ENCODE results near the gene FOXJ3. TPM values are rescaled to one million over a fixed set of nuclear protein-coding genes. Genes with fewer than 3 reads are reported as not detected.

FOXJ3 gene
- total RNA-seq, 1 donor from 2014 or later, result 45.0 TPM

- Mint-ChIP-seq H3K4me3 (ENCODE audit: unreplicated experiment) (no peak overlapping the region), H3K4me1 (ENCODE audit: low read depth, unreplicated experiment) (no peaks in the 10 kb centered on the region), H3K27ac (ENCODE audit: unreplicated experiment) (no peak overlapping the region), H3K9me3 (ENCODE audit: unreplicated experiment) (no peaks in the 10 kb centered on the region), H3K27me3 (ENCODE audit: unreplicated experiment) (no peaks in the 10 kb centered on the region), H3K36me3 (ENCODE audit: unreplicated experiment) (no peaks in the 10 kb centered on the region)
- no peak for DNase-seq
- no peak for TF ChIP-seq CTCF (IDR thresholded peaks at IDR 0.05; ENCODE audit: partially characterized antibody, unreplicated experiment)
These were observed 29.5 kb upstream of the FOXJ3 start for GRCh38 chr1:42364542-42364941.

GRCh38 chr1:42364089-42364488 lies 29.1 kb upstream of the FOXJ3 start:
- Mint-ChIP-seq H3K9me3 (ENCODE audit: unreplicated experiment) (no peaks in the 10 kb centered on the region), H3K27ac (ENCODE audit: unreplicated experiment) (no peak overlapping the region), H3K36me3 (ENCODE audit: unreplicated experiment) (no peaks in the 10 kb centered on the region), H3K4me3 (ENCODE audit: unreplicated experiment) (no peak overlapping the region), H3K4me1 (ENCODE audit: low read depth, unreplicated experiment) (no peaks in the 10 kb centered on the region), H3K27me3 (ENCODE audit: unreplicated experiment) (no peaks in the 10 kb centered on the region)
- no peak for TF ChIP-seq CTCF (IDR thresholded peaks at IDR 0.05; ENCODE audit: partially characterized antibody, unreplicated experiment)
- no peak for DNase-seq

GRCh38 chr1:42359466-42359865 lies 24.4 kb upstream of the FOXJ3 start:
- Mint-ChIP-seq H3K4me1 (ENCODE audit: low read depth, unreplicated experiment) (no peaks in the 10 kb centered on the region), H3K4me3 (ENCODE audit: unreplicated experiment) (no peak overlapping the region), H3K27ac (ENCODE audit: unreplicated experiment) (no peak overlapping the region), H3K36me3 (ENCODE audit: unreplicated experiment) (no peaks in the 10 kb centered on the region), H3K9me3 (ENCODE audit: unreplicated experiment) (no peaks in the 10 kb centered on the region), H3K27me3 (ENCODE audit: unreplicated experiment) (no peaks in the 10 kb centered on the region)
- no peak for TF ChIP-seq CTCF (IDR thresholded peaks at IDR 0.05; ENCODE audit: partially characterized antibody, unreplicated experiment)
- no peak for DNase-seq

- Mint-ChIP-seq H3K4me3 (ENCODE audit: unreplicated experiment) (no peak overlapping the region), H3K9me3 (ENCODE audit: unreplicated experiment) (no peaks in the 10 kb centered on the region), H3K36me3 (ENCODE audit: unreplicated experiment) (no peaks in the 10 kb centered on the region), H3K4me1 (ENCODE audit: low read depth, unreplicated experiment) (no peaks in the 10 kb centered on the region), H3K27me3 (ENCODE audit: unreplicated experiment) (no peaks in the 10 kb centered on the region), H3K27ac (ENCODE audit: unreplicated experiment) (no peak overlapping the region)
- no peak for TF ChIP-seq CTCF (IDR thresholded peaks at IDR 0.05; ENCODE audit: partially characterized antibody, unreplicated experiment)
- no peak for DNase-seq
These were observed 23.8 kb upstream of the FOXJ3 start for GRCh38 chr1:42358791-42359190.

- H3K27ac Mint-ChIP-seq (ENCODE audit: unreplicated experiment), result no peak overlapping the region
- TF ChIP-seq CTCF (IDR thresholded peaks at IDR 0.05; ENCODE audit: partially characterized antibody, unreplicated experiment), result no peak
- H3K9me3 Mint-ChIP-seq (ENCODE audit: unreplicated experiment), result no peaks in the 10 kb centered on the region
- peaks cover 4% of the 10 kb centered on the region for H3K4me1 Mint-ChIP-seq (ENCODE audit: low read depth, unreplicated experiment)
- no peaks in the 10 kb centered on the region for H3K36me3 Mint-ChIP-seq (ENCODE audit: unreplicated experiment)
- DNase-seq, result no peak
- peaks cover 2% of the 10 kb centered on the region for H3K27me3 Mint-ChIP-seq (ENCODE audit: unreplicated experiment)
- no peak overlapping the region for H3K4me3 Mint-ChIP-seq (ENCODE audit: unreplicated experiment)
These were observed 15.1 kb upstream of the FOXJ3 start for GRCh38 chr1:42350086-42350485.
